DOHH2 (cell line): Measurements from ENCODE around the gene SLC6A12.

ENCODE experiments used
- EZH2phosphoT487 ChIP-seq: fragments of 200-600 bp; sonication (generic); IDR thresholded peaks from 2 replicates; pipeline ENCODE4 v1.6.1; 2017; ENCODE audit warnings: borderline replicate concordance, mild to moderate bottlenecking, antibody characterized with exemption, low read length, moderate library complexity, mixed read lengths
- TF ChIP-seq, protein P1 (sequence below): fragments of 200-600 bp; sonication (generic); IDR thresholded peaks from one replicate; pipeline ENCODE4 v1.5.1; 2014; ENCODE audit warnings: antibody characterized with exemption, mild to moderate bottlenecking, low read depth, low read length; ENCODE audit not compliant: poor library complexity, severe bottlenecking

- TF ChIP-seq, protein P1, sequence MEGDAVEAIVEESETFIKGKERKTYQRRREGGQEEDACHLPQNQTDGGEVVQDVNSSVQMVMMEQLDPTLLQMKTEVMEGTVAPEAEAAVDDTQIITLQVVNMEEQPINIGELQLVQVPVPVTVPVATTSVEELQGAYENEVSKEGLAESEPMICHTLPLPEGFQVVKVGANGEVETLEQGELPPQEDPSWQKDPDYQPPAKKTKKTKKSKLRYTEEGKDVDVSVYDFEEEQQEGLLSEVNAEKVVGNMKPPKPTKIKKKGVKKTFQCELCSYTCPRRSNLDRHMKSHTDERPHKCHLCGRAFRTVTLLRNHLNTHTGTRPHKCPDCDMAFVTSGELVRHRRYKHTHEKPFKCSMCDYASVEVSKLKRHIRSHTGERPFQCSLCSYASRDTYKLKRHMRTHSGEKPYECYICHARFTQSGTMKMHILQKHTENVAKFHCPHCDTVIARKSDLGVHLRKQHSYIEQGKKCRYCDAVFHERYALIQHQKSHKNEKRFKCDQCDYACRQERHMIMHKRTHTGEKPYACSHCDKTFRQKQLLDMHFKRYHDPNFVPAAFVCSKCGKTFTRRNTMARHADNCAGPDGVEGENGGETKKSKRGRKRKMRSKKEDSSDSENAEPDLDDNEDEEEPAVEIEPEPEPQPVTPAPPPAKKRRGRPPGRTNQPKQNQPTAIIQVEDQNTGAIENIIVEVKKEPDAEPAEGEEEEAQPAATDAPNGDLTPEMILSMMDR: no peak
- no peak for TF ChIP-seq EZH2phosphoT487
Measured at GRCh38 chr12:155646-156045, 58.3 kb downstream of the SLC6A12 start.
